ENCODE measurements around the gene ANGPT4. TPM values are rescaled to one million over a fixed set of nuclear protein-coding genes. Genes with fewer than 3 reads are reported as not detected.

Gene ANGPT4
- total RNA-seq, 1 donor from 2014 or later: 0.06 TPM

- peaks cover 13% of the 10 kb centered on the region for H3K4me1 ChIP-seq
- Mint-ChIP-seq H3K27ac (no peak overlapping the region), H3K4me1 (no peaks in the 10 kb centered on the region), H3K36me3 (no peaks in the 10 kb centered on the region), H3K9me3 (no peaks in the 10 kb centered on the region), H3K4me3 (no peak overlapping the region), H3K27me3 (ENCODE audit: insufficient read depth, low read depth) (peaks cover 4% of the 10 kb centered on the region)
- no peak overlapping the region for H3K4me3 ChIP-seq
- peak; percentile 15 for DNase-seq (ENCODE audit: low spot score)
- H3K4me2 ChIP-seq: no peak overlapping the region
- no peaks in the 10 kb centered on the region for H3K36me3 ChIP-seq
- no peaks in the 10 kb centered on the region for H3K9me3 ChIP-seq (ENCODE audit: low read depth)
- TF ChIP-seq EZH2 (IDR thresholded peaks at IDR 0.05): no peak
- no peak for TF ChIP-seq EZH2phosphoT487 (IDR thresholded peaks at IDR 0.05)
- TF ChIP-seq CTCF (IDR thresholded peaks at IDR 0.05): no peak
- no peak overlapping the region for H3K27ac ChIP-seq
- no peaks in the 10 kb centered on the region for H4K20me1 ChIP-seq (ENCODE audit: low read depth)
- H3K79me2 ChIP-seq (ENCODE audit: low read depth): no peaks in the 10 kb centered on the region
- H3K9ac ChIP-seq: no peak overlapping the region
- no peaks in the 10 kb centered on the region for H3K27me3 ChIP-seq
- H3F3A ChIP-seq (ENCODE audit: low read depth): no peaks in the 10 kb centered on the region
- no peak overlapping the region for H2AFZ ChIP-seq (replicated peaks)
These were observed 29.7 kb upstream of the ANGPT4 start for GRCh38 chr20:945841-946240.

- Histone ChIP-seq H4K20me1 (ENCODE audit: low read depth) (no peaks in the 10 kb centered on the region), H3K27me3 (no peaks in the 10 kb centered on the region), H3K4me3 (no peak overlapping the region), H3K9me3 (ENCODE audit: low read depth) (no peaks in the 10 kb centered on the region), H3K27ac (no peak overlapping the region), H3F3A (ENCODE audit: low read depth) (no peaks in the 10 kb centered on the region), H3K9ac (no peak overlapping the region), H3K4me2 (peak overlapping the region; percentile 18), H3K4me1 (peaks cover 13% of the 10 kb centered on the region), H3K36me3 (no peaks in the 10 kb centered on the region), H2AFZ (replicated peaks) (no peak overlapping the region), H3K79me2 (ENCODE audit: low read depth) (no peaks in the 10 kb centered on the region)
- TF ChIP-seq EZH2phosphoT487 (IDR thresholded peaks at IDR 0.05) (no peak), CTCF (IDR thresholded peaks at IDR 0.05) (no peak), EZH2 (IDR thresholded peaks at IDR 0.05) (no peak)
- no peak for DNase-seq (ENCODE audit: low spot score)
- Mint-ChIP-seq H3K9me3 (no peaks in the 10 kb centered on the region), H3K27ac (no peak overlapping the region), H3K27me3 (ENCODE audit: insufficient read depth, low read depth) (peaks cover 4% of the 10 kb centered on the region), H3K4me1 (no peaks in the 10 kb centered on the region), H3K4me3 (no peak overlapping the region), H3K36me3 (no peaks in the 10 kb centered on the region)
These were observed 28.8 kb upstream of the ANGPT4 start for GRCh38 chr20:944774-945410.

GRCh38 chr20:944148-944547, 28.0 kb upstream of the ANGPT4 start:
- no peaks in the 10 kb centered on the region for H3F3A ChIP-seq (ENCODE audit: low read depth)
- no peaks in the 10 kb centered on the region for H3K27me3 ChIP-seq
- no peaks in the 10 kb centered on the region for H4K20me1 ChIP-seq (ENCODE audit: low read depth)
- Mint-ChIP-seq H3K27ac (no peak overlapping the region), H3K4me1 (no peaks in the 10 kb centered on the region), H3K4me3 (no peak overlapping the region), H3K9me3 (no peaks in the 10 kb centered on the region), H3K27me3 (ENCODE audit: insufficient read depth, low read depth) (peaks cover 4% of the 10 kb centered on the region), H3K36me3 (no peaks in the 10 kb centered on the region)
- no peaks in the 10 kb centered on the region for H3K9me3 ChIP-seq (ENCODE audit: low read depth)
- peaks cover 13% of the 10 kb centered on the region for H3K4me1 ChIP-seq
- no peak overlapping the region for H2AFZ ChIP-seq (replicated peaks)
- no peak overlapping the region for H3K27ac ChIP-seq
- no peak overlapping the region for H3K4me3 ChIP-seq
- H3K36me3 ChIP-seq: no peaks in the 10 kb centered on the region
- no peak overlapping the region for H3K4me2 ChIP-seq
- no peaks in the 10 kb centered on the region for H3K79me2 ChIP-seq (ENCODE audit: low read depth)
- DNase-seq (ENCODE audit: low spot score): no peak
- H3K9ac ChIP-seq: no peak overlapping the region
- no peak for TF ChIP-seq EZH2phosphoT487 (IDR thresholded peaks at IDR 0.05)
- no peak for TF ChIP-seq CTCF (IDR thresholded peaks at IDR 0.05)
- TF ChIP-seq EZH2 (IDR thresholded peaks at IDR 0.05): no peak

All from neural progenitor cell (in vitro differentiated cells).